HG03457 (cell line): ENCODE results near the gene NCBP1.
A peak's percentile ranks its signal among the peaks of the same experiment; 100 is the strongest.
"Not testable (repeated sequence)": the region's sequence is repeated elsewhere in the genome, so short reads cannot be mapped to it uniquely, and the experiment has no call there.

Source experiments
- ATAC-seq: cut with Tn5 transposase; IDR thresholded peaks from one replicate; pipeline ENCODE4 v1.9.1; 2021; ENCODE audit warnings: moderate number of reproducible peaks; ENCODE audit not compliant: unreplicated experiment

Gene NCBP1, protein sequence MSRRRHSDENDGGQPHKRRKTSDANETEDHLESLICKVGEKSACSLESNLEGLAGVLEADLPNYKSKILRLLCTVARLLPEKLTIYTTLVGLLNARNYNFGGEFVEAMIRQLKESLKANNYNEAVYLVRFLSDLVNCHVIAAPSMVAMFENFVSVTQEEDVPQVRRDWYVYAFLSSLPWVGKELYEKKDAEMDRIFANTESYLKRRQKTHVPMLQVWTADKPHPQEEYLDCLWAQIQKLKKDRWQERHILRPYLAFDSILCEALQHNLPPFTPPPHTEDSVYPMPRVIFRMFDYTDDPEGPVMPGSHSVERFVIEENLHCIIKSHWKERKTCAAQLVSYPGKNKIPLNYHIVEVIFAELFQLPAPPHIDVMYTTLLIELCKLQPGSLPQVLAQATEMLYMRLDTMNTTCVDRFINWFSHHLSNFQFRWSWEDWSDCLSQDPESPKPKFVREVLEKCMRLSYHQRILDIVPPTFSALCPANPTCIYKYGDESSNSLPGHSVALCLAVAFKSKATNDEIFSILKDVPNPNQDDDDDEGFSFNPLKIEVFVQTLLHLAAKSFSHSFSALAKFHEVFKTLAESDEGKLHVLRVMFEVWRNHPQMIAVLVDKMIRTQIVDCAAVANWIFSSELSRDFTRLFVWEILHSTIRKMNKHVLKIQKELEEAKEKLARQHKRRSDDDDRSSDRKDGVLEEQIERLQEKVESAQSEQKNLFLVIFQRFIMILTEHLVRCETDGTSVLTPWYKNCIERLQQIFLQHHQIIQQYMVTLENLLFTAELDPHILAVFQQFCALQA

DNA sequence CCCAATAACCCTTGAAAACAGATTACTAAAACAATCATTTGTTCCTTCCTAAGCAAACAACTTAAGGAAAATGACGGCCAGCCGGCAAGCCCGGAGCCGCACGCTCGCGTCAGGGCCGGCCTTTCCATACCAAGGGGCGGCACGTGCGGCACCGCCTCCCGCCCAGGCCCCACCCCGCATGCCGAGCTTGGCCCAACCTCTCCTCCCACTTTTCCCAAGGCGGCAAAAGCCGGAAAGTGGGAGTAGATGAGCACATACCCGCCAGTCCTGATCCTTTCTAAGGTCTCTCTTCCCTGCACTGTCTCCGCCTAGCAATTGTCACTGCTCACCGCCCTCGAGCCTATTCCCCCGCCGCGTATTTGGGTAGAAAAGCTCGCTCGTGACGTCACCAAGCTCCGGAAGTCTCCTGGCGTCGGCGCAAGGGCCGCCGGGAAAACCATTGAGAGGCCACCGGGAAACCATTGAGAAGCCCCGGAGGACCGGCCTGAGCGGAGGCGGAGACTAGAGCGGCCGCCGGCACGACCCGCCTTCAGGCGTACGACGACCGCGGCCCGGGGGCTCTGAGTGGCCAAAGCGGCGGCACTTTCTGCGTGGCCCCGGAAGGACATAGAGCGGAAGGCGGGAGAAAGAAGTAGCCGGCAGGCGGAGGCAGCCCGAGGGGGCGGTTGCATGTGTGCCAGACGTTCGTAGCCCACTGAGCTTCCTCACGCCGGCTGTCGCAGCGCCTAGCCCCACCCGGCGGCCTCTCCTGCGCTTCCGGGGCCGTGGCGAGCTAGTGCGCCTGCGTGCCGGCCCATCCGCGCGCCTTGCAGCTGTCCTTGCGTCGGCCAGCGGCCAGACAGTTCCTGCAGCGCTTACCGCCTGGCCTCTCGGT, at the start of gene NCBP1, which contains the start of gene TSTD2:
Gene NCBP1, plus strand, starts transcription at position 837 of the 874 bp plus-strand sequence. CDS start 61 bp downstream, outside the sequence.
Gene TSTD2, minus strand, starts transcription at position 384 of the 874 bp plus-strand sequence. CDS start 5,806 bp downstream, outside the sequence.
- peak; percentile 74 for ATAC-seq

DNA sequence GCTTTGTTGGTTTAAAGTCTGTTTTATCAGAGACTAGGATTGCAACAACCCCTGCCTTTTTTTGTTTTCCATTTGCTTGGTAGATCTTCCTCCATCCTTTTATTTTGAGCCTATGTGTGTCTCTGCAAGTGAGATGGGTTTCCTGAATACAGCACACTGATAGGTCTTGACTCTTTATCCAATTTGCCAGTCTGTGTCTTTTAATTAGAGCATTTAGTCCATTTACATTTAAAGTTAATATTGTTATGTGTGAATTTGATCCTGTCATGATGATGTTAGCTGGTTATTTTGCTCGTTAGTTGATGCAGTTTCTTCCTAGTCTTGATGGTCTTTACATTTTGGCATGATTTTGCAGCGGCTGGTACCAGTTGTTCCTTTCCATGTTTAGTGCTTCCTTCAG, 48.8 kb upstream of the NCBP1 start:
- not testable (repeated sequence) for ATAC-seq

DNA sequence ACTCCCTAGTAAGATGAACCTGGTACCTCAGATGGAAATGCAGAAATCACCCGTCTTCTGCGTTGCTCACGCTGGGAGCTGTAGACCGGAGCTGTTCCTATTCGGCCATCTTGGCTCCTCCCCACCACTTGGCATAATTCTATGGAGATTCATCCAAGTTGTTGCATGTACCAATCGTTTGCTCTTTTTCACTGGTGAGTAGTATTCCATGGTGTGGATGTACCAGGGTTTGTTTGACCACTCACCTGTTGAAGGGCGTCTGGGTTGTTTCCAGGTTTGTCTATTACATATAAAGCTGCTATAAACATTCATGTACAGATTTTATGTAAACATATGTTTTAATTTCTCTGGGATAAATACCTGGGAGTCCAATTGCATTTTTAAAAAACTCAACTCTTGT, 46.7 kb upstream of the NCBP1 start:
- not testable (repeated sequence) for ATAC-seq

DNA sequence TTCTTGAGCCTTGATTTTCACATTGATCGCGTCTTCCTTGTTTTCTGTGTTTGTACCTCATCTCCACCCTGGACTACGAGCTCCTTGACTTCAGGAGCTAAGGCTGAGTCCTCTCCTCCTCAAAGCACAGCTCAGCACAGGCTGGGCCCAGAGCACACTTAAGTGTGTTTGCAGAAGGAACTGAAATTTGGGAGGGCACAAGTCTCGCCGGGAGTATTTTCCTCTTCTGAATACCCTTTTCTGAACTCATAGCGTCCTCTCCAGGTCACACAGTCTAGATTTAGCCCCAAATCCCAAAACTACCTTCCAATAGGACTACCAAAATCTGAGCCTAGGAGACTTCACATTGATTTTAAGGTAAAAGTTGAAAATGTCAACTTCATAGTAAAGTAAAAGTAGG, 42.1 kb upstream of the NCBP1 start:
- no peak for ATAC-seq

DNA sequence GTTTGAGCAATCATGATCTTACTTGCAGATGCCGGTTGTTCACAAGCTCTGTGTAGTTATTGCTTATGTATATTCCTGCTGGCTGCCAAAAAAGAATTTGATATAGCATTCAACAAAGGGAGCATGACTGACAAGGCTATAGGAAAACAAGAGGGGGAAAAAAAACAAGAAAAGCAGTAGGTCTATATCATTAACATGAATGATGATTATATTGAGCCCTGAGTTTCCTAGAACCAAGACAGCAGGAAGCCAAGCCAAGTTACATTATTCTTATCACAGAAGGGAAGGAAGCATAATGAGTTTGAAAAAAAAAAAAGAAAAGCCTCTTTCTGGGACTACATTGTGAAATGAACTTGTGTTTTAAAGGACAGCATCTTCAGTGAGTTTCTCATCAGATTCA, 41.5 kb upstream of the NCBP1 start:
- no peak for ATAC-seq

DNA sequence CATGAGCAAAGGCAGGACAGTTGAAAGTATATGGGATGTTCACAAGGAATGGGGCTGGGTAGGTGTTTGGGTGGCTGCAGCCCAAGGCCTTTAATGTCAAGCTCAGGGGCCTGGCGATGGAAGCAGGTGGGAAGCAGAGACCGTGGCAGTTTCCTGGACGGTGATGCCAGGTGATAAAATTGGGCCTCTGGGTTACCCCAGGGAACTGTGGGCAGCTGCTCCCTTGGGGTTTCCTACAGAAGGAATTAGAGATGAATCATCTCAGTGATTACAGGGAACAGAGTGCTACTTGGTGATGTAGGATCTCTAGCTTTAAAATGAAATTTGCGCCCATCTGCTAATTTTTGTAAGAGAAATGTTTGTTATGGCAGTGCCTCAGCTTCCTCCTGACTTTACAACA, 39.7 kb upstream of the NCBP1 start:
- ATAC-seq, result no peak

DNA sequence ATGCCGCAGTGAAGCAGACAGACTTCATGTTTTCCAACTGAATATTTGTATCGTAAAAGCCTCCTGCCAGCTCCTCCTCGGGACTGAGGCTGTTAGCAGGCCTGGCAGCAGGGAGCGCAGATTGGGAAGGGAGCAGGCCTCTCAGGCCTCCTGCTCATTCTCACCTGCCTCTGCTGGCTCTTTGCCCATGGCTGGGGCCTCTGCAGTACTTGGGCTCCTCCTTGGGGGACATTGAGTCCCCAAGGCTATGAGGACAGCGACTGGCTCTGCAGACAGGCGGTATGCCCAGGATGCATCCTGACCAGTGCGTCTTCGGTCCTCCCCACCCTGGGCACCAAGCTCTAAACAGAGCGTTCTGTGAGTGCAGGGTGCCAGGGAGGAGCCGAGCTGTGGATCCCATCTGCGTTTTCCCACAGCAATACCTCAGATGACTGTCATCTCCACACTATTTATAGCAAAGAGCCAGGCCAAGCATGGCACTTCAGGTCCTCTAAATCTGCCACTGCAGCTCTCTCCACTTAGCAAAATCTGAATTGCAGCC, 39.2 kb upstream of the NCBP1 start:
- no peak for ATAC-seq

DNA sequence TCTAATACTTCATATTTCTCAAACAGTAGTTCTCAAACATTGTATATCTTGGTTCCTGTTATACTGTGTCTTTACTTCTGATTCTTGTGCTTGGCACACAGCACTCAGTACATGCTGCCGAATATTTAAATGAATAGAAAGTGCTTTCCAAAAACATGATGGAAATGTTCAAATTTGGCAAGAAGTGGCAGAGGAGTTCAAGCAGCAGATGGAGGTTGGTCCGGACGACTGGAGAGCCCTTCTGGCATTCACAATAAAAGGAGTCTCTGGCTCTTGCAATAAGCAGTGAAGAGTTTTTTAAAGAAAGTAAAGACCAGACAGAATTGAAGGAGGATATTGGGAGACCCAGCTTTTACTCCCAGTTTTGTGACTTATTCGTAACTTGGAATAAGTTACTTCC, 36.7 kb upstream of the NCBP1 start:
- no peak for ATAC-seq

DNA sequence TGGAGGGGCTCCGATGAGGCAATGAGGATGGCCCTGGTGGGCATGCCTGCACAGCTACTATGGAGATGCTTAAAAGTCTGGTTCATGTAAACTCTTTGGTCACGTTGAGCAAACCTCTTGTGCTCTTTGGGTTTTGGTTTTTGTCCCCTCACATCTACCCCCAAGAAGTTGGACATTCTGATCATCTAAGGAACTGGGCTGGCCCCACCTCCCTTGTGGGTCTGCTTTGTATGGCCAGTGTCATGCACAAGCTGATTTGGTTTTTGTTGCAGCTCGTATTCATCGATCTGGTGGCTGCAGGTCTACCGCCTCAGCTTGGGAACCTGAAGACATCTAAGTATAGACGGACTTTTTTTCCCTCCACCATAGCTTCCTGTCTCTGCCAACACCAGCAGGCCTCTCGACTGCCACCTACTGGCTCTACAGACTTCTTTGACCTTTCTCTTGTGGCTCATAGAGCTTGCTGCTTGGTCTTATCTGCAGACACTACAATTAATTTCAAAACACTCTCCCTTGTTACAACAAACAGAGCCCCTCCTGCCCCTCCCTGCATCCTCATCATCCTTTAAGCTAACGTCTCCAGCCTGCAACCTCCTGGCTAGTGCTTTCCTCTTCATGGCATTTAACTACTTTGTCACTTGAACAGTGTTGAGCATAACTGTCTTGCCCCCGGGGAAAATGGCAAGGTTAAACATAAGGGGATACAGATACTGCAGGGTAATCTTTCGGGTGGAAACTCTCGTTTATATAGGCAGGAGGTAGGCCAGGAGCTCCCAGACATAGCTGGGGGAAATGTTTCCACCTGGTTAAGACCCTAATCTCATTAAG, 34.9 kb upstream of the NCBP1 start:
- peak; percentile 75 for ATAC-seq

DNA sequence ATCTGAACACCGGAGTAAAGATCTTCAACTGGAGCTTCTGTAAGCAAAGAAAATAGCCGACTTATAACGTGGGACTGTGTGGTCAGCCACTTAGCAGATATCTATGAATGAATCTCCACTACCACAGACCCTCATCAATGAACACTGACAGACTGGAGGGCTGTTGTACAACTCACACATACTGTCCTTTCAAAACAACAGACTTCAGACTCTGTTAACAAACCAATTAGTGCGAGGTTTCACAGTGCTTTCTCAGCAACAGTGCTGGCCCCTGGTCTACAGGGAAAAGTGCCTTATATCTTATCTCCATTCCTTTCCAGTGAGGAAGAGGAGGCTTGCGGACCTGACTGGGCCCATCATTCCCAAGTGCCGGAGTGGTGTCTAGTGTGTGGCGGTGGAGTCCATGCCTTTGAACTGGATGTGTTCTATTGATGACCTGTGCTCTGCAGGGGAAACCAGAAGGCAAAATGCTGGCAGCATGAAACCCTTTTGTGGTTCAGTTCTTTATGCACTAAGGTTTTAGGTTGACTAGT, 34.2 kb upstream of the NCBP1 start:
- ATAC-seq, result no peak

DNA sequence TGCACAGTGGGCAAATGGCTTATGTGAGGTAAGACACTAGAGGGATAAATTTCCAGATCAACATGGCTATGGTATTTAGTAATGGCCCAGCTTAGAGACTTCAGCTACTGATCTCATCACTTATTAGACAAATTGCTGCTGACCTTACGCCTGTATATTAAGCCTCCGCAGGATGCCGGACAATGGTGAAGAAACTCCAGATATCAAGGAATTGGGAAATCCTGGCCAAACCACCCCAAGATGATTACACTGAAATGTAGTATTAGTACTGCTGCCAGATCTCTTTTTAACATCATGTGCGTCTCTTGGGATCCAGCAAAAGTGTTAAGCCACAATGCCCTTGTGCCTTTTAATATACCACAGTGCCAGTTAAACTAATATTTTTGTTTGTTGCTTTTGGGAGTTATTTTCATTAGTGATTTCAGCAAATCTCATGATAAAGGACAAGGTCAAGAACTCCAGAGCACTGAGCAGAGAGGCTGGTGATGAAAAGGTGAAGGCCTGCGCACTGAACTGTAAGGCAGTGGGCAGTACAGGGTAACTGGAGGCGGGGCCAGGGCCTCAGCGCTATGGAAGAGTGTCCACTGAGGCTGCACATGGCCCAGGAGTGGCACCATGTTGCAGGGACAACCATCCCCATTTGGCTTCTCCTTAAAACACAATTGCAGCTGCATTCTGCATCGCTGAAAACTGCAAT, 32.9 kb upstream of the NCBP1 start:
- ATAC-seq, result no peak

DNA sequence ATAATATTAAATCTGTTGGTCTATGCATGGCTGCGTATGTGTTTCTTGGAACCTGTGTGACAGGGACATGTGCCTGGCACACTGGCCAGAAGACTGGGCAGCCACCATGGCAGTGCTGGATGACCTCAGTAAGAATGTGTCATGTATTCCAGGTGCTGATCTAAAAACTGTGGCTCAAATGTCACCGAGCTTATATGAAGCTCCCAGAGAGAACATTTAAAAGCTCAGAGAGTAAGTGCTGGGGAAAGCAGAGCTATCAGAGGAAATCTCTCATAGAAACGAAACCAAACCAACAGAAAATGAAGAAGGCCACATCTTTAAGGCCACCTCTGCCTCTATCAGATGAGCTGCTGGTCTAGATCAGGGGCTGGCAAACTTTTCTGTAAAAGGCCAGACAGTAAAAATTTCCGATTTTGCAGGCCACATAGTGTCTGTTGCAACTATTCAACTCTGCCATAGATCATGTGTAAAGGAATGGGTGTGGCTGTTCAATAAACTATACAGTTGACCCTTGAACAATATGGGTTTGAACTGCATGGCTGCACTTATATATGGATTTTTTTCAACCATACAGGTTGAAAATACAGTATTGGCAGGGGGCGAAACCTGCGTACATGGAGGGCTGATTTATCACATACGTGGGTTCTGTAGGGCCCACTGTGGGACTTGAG, 32.3 kb upstream of the NCBP1 start:
- ATAC-seq, result no peak

DNA sequence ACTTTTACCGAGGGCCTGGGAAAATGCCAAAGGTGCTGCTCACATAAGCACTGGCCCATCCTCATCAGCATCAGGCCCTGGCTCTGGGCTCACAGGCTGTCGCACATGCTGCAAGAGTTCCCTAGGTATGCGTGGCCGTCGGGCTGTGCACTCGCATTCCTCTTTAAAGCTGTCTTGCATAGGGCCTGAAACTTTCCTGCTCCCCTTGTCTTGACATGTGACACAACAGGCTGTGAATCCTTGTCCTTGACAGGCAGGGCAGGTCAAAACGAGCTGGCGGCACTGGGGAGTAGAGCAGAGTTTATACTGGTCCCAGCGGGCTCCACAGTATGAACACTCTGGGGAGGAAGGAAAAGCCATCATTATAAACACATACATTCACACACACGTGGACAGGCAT, 31.2 kb upstream of the NCBP1 start:
- no peak for ATAC-seq

DNA sequence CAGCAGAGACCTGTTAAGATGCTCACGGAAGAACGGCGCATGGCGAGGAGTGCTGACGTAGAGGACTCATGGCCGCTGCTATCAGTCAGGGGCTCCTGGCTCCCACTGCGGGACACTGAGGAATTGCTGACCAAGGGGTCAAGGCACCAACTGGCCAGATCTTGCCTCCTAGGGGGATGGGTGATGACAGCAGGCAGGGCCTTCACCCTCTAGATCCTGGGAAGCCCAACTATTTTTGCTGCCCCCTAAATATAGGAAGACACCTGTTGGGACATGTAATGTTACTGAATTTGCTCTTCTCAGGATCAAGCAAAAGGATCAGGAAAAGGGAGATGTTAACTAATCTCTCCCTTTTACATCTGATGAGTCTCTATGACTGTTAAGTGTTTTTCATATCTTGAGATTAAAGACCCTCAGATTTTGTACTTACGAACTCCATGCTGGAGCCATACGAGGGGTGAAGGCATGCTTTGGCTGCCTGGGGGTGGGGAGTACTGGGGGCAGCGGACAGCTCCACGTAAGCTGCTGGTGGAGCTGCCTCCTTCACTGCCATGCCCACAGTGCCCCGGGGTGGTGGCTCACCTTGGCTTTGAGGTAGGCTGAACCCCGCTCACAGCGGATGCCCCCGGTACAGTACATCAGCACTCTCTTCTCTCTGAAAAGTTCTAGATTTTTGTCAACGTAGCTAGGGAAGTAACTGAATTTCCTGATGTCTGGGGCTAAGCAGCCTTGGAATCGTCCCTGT, 28.5 kb upstream of the NCBP1 start:
- ATAC-seq, result no peak

DNA sequence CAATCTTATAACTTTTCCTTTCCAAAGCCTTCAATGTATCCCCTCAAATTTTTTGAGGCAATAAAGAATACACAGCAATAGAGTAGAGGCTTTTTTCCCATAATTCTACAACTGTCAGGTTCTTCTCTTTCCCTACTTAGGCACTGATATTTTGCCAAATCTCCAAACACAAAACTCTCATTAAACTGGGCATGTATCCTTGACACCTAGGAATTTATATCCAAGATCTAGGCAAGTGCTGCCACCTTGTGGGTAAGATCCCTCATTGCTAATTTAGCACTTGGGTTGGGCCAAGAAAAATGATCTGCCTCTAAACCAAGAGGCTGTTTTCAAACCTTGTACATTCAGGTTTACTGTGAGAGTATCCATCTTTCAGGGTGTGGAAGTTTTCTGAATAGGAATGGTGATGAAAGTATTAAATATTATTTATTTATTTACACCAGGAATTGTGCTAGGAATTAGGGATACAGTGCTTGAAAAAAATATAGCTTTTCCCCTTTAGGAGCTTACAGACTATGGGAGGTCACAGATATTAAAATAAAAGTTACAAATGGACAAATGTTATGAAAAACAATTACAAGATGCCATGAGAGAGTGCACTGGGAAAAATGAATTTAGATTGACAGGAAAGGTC, 18.1 kb upstream of the NCBP1 start:
- ATAC-seq, result no peak

DNA sequence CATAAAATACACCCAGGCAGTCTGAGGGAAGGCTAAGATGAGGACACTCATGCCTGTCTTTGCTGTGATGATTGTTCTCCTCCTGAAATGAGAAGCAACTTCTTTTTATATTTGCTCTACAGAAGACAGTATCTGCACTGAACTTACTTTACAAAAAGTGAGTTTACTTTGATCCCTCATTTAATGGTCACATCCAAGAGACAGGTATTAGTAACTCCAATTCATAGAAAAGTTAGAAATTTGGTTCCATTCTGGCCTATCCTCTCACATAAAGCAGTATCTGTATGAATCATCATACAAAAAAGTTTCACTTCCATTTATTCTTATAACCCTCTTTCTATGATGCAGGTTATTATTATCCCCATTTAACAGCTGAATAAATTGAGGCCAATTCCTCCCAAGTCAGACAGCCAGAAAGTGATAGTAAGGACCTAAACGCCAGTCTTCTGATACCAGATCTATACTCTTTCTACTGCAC, 15.6 kb upstream of the NCBP1 start:
- no peak for ATAC-seq

DNA sequence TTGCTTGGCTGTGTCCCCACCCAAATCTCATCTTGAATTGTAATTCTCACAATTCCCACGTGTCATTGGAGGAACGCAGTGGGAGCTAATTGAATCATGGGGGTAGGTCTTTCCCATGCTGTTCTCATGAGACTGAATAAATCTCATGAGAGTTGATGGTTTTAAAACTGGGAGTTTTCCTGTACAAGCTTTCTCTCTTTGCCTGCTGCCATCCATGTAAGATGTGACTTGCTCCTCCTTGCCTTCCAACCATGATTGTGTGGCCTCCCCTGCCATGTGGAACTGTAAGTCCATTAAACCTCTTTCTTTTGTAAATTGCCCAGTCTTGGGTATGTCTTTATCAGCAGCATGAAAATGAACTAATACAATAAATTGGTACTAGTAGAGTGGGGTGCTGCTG, 13.6 kb upstream of the NCBP1 start:
- not testable (repeated sequence) for ATAC-seq
